Stimulated activated CD4-positive, alpha-beta T cell treated with anti-CD3 and anti-CD28 coated beads, Interleukin-4, amount 100 ng/mL, for 48 hours (primary cell): ENCODE results near the gene SPRR2B.
"Not testable (repeated sequence)": the region's sequence is repeated elsewhere in the genome, so short reads cannot be mapped to it uniquely, and the experiment has no call there.

Experiments used
- DNase-seq, 2 donors: peaks; one replicate each; pipeline ENCODE4 v3.0.0-alpha.2; 2020; ENCODE audit warnings: low read depth in 2 of 2

The SPRR2B gene

DNA sequence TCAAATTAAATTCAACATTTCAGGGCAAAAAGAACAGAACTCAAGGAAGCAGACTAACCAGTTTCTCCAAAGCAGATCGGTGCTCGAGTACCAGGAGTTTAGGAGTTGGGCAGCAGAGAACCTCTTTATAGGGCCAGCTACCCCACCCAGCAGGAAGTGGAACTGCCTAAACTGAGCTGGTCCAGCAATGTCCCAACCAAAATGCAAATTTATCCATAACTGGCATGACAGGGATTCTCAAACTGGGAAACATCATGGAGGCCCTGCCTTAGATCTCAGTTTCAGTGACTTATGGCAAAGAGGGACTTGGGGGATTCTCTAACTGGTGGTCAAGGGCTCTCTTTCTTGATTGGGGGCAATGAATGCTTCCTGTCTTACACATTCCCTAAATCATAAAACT is at the start of gene SPRR2B:
TSS of gene SPRR2B (minus strand) at position 101 of the 400 bp plus-strand sequence. CDS start 772 bp downstream, outside the sequence.
- no peak for DNase-seq

DNA sequence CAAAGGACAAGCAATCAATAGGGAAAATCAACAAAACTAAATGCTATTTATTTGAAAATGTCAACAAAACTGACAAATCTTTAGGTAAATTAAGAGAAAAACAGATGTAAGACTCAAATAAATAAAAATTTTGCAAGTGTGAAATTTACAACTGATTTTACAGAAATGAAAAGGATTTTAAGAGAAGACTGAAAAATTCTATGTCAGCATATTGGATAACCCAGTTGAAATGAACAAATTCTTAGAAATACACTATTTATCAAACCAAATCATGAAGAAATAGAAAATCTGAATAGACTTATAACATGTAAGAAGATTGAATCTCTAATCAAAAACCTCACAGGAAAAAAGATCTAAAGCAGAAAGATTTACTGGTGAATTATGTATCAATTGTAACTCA is 49.5 kb upstream of the SPRR2B start:
- no peak for DNase-seq

DNA sequence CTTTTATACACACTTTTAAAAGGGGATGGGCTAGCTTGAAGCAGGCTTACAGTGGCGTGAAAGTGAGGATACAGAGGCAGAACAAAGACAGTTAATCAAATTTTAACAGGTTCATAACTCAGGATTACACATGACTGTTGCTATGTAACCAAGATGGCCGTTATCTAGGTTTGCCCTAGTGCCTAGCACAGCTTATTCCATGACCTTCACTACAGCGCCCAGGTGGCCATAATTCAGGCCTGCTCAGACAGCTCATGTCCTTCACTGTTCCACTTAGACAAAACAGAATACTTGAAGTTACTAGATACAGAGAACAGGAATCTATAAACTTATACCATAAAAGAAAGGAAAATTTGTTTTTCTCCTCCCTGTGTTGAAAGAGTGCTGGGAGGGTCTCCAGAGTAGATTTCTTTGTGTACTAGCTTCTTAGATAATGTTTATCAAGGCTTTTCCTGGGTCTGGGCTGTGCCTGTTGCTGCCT is 48.1 kb upstream of the SPRR2B start:
- DNase-seq: no peak

DNA sequence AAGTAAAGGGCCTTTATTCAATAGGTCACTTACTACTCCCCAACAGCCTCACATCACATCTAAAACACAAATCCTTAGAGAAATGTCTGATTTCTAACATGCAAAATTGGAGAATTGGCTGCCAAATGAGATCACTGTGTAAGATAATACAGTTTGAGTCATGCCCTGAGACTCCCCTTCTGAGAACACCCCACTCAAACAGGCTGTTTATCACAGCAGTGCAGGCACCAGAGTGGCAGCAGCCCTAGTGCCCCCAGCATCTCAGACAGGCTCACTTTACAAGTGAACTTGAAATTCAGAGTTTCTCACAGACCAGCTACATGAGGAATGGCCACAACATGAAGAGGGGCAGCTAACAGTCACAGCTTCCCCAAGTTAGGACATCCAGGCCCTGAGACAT is 43.9 kb upstream of the SPRR2B start:
- not testable (repeated sequence) for DNase-seq

GRCh38 chr1:153113416-153113815 is 42.0 kb upstream of the SPRR2B start, which contains the start of gene SPRR2F:
TSS of gene SPRR2F (minus strand) at chr1:153113516. CDS start at chr1:153112733, 783 bp downstream.
- DNase-seq: no peak

DNA sequence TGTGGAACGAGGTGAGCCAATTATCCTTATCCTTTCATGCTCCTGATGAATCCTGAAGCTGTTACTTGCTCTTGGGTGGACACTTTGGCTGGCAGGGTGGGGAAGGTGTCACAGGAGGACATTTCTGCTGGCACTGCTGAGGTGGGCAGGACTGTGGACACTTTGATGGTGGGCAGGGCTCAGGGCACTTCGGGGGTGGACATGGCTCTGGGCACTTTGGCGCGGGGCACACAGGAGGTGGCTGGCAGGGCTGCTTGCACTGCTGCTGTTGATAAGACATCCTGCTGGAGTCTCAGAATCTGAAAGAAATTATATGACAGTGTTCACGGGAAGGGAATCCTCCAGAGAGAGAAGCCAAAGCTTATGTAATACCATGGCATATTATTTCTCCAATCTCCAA is 41.0 kb upstream of the SPRR2B start:
- not testable (repeated sequence) for DNase-seq

- no peak for DNase-seq
Measured at GRCh38 chr1:153100245-153100644, 28.8 kb upstream of the SPRR2B start.

DNA sequence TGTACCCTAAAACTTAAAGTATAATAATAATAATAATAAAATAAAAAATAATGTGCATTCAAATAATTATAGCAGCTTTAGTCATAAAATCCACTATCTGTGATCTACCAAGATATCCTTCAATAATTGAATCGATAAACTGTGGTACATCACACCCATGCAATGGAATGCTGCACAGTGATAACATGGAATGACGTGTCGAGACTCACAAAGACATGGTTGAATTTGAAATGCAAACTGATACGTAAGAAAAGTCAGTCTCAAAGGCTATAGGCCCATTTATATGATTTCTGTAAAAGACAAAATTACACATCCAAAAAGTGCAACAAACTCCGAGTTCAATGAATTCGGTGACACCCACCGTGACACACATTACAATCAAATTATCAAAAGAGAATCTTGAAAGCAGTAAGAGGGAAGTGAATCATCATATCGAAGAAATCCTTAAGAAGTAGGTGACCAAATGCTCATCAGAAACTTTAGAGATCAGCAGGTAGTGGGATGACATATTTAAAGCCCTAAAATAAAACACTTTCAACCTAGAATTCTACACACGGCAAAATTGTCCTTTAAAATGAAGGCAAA is 28.1 kb upstream of the SPRR2B start:
- DNase-seq: no peak

DNA sequence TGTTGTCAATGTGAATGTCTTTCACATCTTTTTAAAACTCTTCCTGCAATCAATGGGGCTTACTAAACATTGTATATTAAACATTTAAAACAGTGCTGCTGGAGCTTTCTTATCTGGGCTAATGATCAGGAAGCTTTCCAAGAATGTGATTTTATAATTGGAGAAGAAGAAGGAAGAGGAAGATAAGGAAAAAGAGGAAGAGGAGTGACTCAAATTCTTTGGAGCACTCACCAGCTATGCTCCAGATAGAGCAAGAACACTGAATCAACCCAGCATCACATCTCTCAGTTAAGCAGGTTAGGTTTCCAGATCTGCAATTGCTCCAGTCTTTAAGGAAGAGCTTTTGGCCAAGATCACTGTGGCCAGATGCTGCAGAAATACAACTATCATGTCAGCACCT is 24.4 kb upstream of the SPRR2B start:
- no peak for DNase-seq

DNA sequence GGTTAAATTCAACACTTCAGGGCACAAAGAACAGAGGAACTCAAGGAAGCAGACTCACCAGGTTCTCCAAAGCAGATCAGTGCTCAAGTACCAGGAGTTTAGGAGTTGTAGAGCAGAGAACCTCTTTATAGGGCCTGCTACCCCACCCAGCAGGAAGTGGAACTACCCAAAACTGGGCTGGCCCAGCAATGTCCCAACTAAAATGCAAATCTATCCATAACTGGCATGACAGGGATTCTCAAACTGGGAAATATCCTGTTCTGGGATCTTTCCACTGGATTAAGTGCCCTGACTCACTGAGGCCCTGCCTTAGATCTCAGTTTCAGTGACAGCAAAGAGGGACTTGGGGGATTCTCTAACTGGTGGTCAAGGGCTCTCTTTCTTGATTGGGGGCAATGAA is 23.0 kb upstream of the SPRR2B start, which contains the start of gene SPRR2E:
TSS of gene SPRR2E (minus strand) at position 101 of the 400 bp plus-strand sequence. CDS start 775 bp downstream, outside the sequence.
- no peak for DNase-seq

DNA sequence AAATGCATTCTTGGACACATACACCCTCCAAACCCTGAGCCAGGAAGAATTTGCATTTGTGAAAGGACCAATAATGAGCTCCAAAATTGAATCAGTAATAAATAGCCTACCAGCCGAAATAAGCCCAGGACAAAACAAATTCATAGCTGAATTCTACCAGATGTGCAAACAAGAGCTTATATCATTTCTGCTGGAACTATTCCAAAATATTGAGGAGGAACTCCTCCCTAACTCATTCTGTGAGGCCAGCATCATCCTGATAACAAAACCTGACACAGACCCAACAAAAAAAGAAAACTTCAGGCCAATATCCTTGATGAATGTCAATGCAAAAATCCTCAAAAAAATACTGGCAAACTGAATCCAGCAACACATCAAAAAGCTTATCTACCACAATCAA is 16.2 kb upstream of the SPRR2B start:
- DNase-seq: no peak

DNA sequence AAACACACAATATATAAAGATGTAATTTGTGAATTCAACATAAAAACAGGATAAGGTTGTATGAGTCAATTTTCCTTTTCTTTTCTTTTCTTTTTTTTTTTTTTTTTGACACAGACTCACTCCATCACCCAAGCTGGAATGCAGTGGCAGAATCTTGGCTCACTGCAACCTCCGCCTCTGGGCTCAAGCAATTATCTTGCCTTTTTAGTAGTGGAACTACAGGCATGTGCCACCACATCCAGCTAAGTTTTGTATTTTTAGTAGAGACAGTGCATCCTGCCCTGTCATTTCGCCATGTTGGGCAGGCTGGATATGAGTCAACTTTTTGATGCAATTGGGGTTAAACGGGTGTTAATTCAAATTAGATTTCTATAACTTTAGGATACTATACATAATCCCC is 10.3 kb upstream of the SPRR2B start:
- DNase-seq: no peak

- no peak for DNase-seq
Measured at GRCh38 chr1:153072806-153073726, 1.7 kb upstream of the SPRR2B start.

DNA sequence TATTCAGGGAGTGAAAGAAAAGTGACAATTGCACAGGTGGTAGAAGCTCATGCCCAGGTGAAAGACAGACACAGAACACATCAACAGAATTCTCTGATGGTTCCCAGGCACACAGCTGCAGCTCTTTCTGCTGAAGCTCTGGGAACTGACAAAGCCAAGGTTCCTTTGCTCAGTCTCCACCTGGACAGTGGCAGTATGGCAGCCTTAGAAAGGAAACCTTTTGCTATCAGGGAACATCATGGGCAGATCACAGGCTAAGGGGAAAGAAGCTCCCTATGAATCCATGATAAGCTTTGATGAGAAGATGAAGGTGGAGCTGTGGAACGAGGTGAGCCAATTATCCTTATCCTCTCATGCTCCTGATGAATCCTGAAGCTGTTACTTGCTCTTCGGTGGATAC is 1.2 kb downstream of the SPRR2B start:
- DNase-seq: no peak

DNA sequence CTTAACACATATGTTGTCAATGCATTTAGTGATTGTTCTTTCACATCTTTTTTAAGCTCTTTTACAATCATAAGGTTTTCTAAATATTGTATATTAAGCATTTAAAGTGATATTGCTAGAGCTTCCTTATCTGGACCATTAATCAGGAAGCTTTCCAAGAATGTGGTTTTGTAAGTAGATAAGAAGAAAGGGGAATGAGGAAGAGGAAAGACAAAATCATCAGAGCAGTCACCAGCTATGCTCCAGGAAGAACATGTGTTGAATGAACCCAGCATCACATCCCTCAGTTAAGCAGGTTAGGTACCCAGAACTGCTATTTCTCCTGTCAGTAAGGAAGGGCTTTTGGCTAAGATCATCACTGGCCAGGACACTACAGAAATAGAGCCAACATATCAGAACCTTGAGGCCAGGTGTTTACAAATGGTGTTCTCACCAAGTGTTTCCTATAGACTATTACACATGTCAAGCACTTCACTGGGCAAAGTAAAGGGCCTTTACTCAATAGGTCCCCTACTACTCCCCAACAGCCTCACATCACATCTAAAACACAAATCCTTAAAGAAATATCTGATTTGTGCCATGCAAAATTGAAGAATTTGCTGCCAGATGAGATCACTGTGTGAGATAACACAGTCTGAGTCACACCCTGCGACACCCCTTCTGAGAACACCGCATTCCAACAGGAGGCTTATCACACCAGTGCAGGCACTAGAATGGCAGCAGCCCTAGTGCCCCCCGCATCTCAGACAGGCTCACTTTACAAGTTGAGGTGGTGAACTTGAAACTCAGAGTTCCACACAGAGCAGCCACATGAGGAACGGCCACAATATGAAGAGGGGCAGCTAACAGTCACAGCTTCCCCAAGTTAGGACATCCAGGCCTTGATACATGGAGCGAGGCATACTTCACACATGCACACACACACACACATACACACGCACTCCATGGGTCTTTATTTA is 12.3 kb downstream of the SPRR2B start:
- DNase-seq: no peak

DNA sequence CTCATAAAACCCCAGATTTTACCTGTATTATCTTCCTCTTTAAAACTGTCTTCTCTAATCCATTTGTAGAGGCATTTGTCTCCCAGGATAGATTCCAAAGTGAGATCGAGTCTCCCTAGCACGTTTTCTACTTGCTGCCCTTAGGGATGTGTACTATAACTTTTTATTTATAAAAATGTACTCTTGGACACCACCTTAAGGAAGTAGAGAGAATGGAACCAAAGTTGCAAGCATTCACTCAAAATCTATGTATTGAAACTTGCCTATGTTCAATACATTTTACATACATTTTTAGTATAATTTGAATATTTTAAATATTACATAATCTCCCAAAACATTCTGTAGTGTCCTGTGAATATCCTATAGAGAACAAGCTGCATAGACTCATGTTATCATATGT is 13.3 kb downstream of the SPRR2B start:
- DNase-seq: no peak

GRCh38 chr1:153057375-153057774 is 14.0 kb downstream of the SPRR2B start, which contains the start of gene SPRR2A:
TSS of gene SPRR2A (minus strand) at chr1:153057512. CDS start at chr1:153056735, 777 bp downstream.
- no peak for DNase-seq

GRCh38 chr1:153056111-153056510 is 15.3 kb downstream of the SPRR2B start:
- not testable (repeated sequence) for DNase-seq

DNA sequence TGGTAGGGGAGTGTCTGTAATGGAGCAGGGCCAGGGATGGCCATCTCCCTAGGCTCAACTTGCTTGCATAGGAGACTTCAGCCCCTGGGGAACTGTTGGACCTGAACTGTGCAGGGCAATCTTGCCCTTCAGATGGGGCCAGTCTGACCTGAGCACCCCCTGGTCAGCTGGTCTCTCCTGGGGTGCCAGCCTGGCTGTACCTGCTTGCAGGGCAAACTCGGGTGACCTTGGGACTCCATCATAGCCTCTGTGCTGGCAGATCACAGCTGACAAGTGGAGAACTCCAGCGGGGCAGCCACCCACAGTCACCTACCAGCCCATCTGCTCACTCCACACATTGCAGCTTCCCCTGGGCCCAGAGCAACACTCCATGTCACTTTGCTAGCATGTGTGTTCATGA is 22.2 kb downstream of the SPRR2B start:
- no peak for DNase-seq

DNA sequence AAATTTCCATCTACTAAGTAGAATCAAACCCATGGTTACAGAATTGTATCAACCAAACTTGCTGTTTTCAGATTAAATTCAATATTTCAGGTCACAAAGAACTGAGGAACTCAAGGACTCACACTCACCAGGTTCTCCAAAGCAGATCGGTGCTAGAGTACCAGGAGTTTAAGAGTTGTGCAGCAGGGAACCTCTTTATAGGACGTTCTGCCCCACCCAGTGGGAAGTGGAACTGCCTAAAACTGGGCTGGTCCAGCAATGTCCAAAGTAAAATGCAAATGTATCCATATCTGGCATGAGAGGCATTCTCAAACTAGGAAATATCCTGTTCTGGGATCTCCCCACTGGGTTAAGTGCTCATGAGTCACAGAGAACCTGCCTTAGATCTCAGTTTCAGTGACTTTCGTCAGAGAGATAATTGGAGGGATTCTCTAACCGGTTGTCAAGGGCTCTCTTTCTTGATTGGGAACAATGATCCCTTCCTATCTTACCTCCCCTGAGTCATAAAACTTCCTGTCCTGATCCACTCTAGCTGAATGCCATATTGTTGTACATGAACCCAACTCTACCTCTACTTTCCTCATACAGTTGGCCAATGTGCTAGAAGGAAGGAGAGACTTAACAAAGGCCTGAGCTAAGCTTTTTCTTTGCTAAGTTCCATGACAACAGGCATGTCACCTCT is 30.3 kb downstream of the SPRR2B start, which contains the start of gene SPRR2D:
TSS of gene SPRR2D (minus strand) at position 171 of the 682 bp plus-strand sequence. CDS start 774 bp downstream, outside the sequence.
- no peak for DNase-seq

DNA sequence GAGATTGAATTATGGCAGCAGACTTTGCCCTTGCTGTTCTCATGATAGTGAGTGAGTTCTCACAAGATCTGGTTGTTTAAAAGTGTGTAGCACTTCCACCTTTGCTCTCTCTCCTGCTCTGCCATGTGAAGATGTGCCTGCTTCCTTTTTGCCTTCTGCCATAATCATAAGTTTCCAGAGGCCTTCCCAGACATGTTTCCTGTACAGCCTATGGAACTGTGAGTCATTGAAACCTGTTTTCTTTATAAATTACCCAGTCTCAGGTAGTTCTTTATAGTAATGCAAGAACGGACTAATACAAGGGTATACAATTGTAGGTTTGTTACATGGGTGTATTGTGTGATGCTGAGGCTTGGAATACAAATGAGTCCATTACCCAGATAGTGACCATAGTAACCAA is 36.2 kb downstream of the SPRR2B start:
- DNase-seq: no peak
